Activated naive CD4-positive, alpha-beta T cell treated with anti-CD3 and anti-CD28 coated beads, Interleukin-2, amount 10 ng/mL, durations not matched to agents 7 days and 5 days (primary cell): ENCODE results near the gene SLC22A9.
"Not testable (repeated sequence)": the region's sequence is repeated elsewhere in the genome, so short reads cannot be mapped to it uniquely, and the experiment has no call there.

Experiments
- CTCF ChIA-PET: fragments of 350-600 bp; sonication (Branson Sonifier 250); formaldehyde crosslinking; loops from one replicate; lab custom pipeline; 2021; ENCODE audit warnings: antibody characterized with exemption; lab: Charles Lee
- DNase-seq: peaks from one replicate; pipeline ENCODE4 v3.0.0-alpha.2; 2020
- H3K27ac Mint-ChIP-seq: one replicate; pipeline ENCODE4 v1.8.0; 2021; ENCODE audit warnings: mild to moderate bottlenecking, moderate library complexity, mixed read lengths
- H3K27me3 Mint-ChIP-seq: one replicate; pipeline ENCODE4 v1.8.0; 2021; ENCODE audit warnings: mild to moderate bottlenecking, mixed read lengths
- H3K36me3 Mint-ChIP-seq: one replicate; pipeline ENCODE4 v1.8.0; 2021; ENCODE audit warnings: mixed read lengths
- H3K4me1 Mint-ChIP-seq: one replicate; pipeline ENCODE4 v1.8.0; 2021; ENCODE audit warnings: mixed read lengths
- H3K4me3 Mint-ChIP-seq: one replicate; pipeline ENCODE4 v1.8.0; 2021; ENCODE audit warnings: mild to moderate bottlenecking, moderate library complexity, mixed read lengths
- H3K9me3 Mint-ChIP-seq: one replicate; pipeline ENCODE4 v1.8.0; 2021; ENCODE audit warnings: mixed read lengths

Gene SLC22A9

GRCh38 chr11:63406458-63406857 lies 36.9 kb downstream of the SLC22A9 start:
- CTCF ChIA-PET: no interaction called here
- H3K4me3 Mint-ChIP-seq: no peak overlapping the region
- no peaks in the 10 kb centered on the region for H3K9me3 Mint-ChIP-seq
- H3K27me3 Mint-ChIP-seq: peaks cover 17% of the 10 kb centered on the region
- H3K4me1 Mint-ChIP-seq: no peaks in the 10 kb centered on the region
- no peak overlapping the region for H3K27ac Mint-ChIP-seq
- H3K36me3 Mint-ChIP-seq: no peaks in the 10 kb centered on the region
- no peak for DNase-seq

GRCh38 chr11:63417174-63417852 lies 47.7 kb downstream of the SLC22A9 start:
- DNase-seq: no peak
- CTCF ChIA-PET: no interaction called here
- Mint-ChIP-seq H3K36me3 (peaks cover 8% of the 10 kb centered on the region), H3K27ac (no peak overlapping the region), H3K4me1 (peaks cover 18% of the 10 kb centered on the region), H3K27me3 (peaks cover 10% of the 10 kb centered on the region), H3K9me3 (peaks cover 10% of the 10 kb centered on the region), H3K4me3 (no peak overlapping the region)

- Mint-ChIP-seq H3K27ac (no peak overlapping the region), H3K9me3 (peaks cover 2% of the 10 kb centered on the region), H3K27me3 (peaks cover 14% of the 10 kb centered on the region), H3K36me3 (no peaks in the 10 kb centered on the region), H3K4me1 (no peaks in the 10 kb centered on the region), H3K4me3 (no peak overlapping the region)
- DNase-seq: no peak
- CTCF ChIA-PET: no interaction called here
Observed at GRCh38 chr11:63427971-63428508, 58.5 kb downstream of the SLC22A9 start.

GRCh38 chr11:63430731-63431130 lies 61.1 kb downstream of the SLC22A9 start:
- H3K4me3 Mint-ChIP-seq, H3K36me3 Mint-ChIP-seq, H3K27ac Mint-ChIP-seq, H3K9me3 Mint-ChIP-seq, H3K4me1 Mint-ChIP-seq, CTCF ChIA-PET, DNase-seq: not testable (repeated sequence)
- H3K27me3 Mint-ChIP-seq: peaks cover 22% of the 10 kb centered on the region

- H3K27me3 Mint-ChIP-seq: peaks cover 16% of the 10 kb centered on the region
- CTCF ChIA-PET, H3K27ac Mint-ChIP-seq, H3K36me3 Mint-ChIP-seq, H3K9me3 Mint-ChIP-seq, H3K4me3 Mint-ChIP-seq, H3K4me1 Mint-ChIP-seq, DNase-seq: not testable (repeated sequence)
Observed at GRCh38 chr11:63435351-63435750, 65.8 kb downstream of the SLC22A9 start.

GRCh38 chr11:63435831-63436230 lies 66.2 kb downstream of the SLC22A9 start:
- CTCF ChIA-PET, H3K27ac Mint-ChIP-seq, H3K4me3 Mint-ChIP-seq, H3K36me3 Mint-ChIP-seq, DNase-seq, H3K4me1 Mint-ChIP-seq, H3K9me3 Mint-ChIP-seq: not testable (repeated sequence)
- peaks cover 14% of the 10 kb centered on the region for H3K27me3 Mint-ChIP-seq

GRCh38 chr11:63443714-63444113 lies 74.1 kb downstream of the SLC22A9 start:
- H3K9me3 Mint-ChIP-seq: no peaks in the 10 kb centered on the region
- no peak overlapping the region for H3K4me3 Mint-ChIP-seq
- H3K36me3 Mint-ChIP-seq: no peaks in the 10 kb centered on the region
- CTCF ChIA-PET: interaction anchor here (1.0 kb wide), 1 partner anchor 192 kb away, joined by 3 read pairs; no protein-coding TSS in a partner anchor
- no peaks in the 10 kb centered on the region for H3K27me3 Mint-ChIP-seq
- peaks cover 3% of the 10 kb centered on the region for H3K4me1 Mint-ChIP-seq
- H3K27ac Mint-ChIP-seq: no peak overlapping the region
- no peak for DNase-seq

- Mint-ChIP-seq H3K27ac (no peak overlapping the region), H3K4me3 (no peak overlapping the region), H3K4me1 (peaks cover 3% of the 10 kb centered on the region), H3K27me3 (no peaks in the 10 kb centered on the region), H3K9me3 (no peaks in the 10 kb centered on the region), H3K36me3 (no peaks in the 10 kb centered on the region)
- DNase-seq: no peak
- CTCF ChIA-PET: interaction anchor here (1.0 kb wide), 1 partner anchor 192 kb away, joined by 3 read pairs; no protein-coding TSS in a partner anchor
Observed at GRCh38 chr11:63444160-63444559, 74.6 kb downstream of the SLC22A9 start.

- no peaks in the 10 kb centered on the region for H3K27me3 Mint-ChIP-seq
- H3K36me3 Mint-ChIP-seq: no peaks in the 10 kb centered on the region
- no peaks in the 10 kb centered on the region for H3K9me3 Mint-ChIP-seq
- H3K4me3 Mint-ChIP-seq: no peak overlapping the region
- CTCF ChIA-PET: no interaction called here
- H3K27ac Mint-ChIP-seq: no peak overlapping the region
- DNase-seq: no peak
- H3K4me1 Mint-ChIP-seq: peaks cover 3% of the 10 kb centered on the region
Observed at GRCh38 chr11:63445118-63445517, 75.5 kb downstream of the SLC22A9 start.

GRCh38 chr11:63445720-63446119 lies 76.1 kb downstream of the SLC22A9 start:
- CTCF ChIA-PET: no interaction called here
- no peaks in the 10 kb centered on the region for H3K36me3 Mint-ChIP-seq
- H3K4me3 Mint-ChIP-seq: no peak overlapping the region
- H3K4me1 Mint-ChIP-seq: peaks cover 3% of the 10 kb centered on the region
- peaks cover 4% of the 10 kb centered on the region for H3K27me3 Mint-ChIP-seq
- no peaks in the 10 kb centered on the region for H3K9me3 Mint-ChIP-seq
- no peak overlapping the region for H3K27ac Mint-ChIP-seq
- DNase-seq: no peak

GRCh38 chr11:63448646-63449045 lies 79.1 kb downstream of the SLC22A9 start:
- no peak overlapping the region for H3K4me3 Mint-ChIP-seq
- peaks cover 3% of the 10 kb centered on the region for H3K4me1 Mint-ChIP-seq
- CTCF ChIA-PET: no interaction called here
- H3K27me3 Mint-ChIP-seq: peaks cover 13% of the 10 kb centered on the region
- DNase-seq: no peak
- H3K9me3 Mint-ChIP-seq: no peaks in the 10 kb centered on the region
- no peak overlapping the region for H3K27ac Mint-ChIP-seq
- no peaks in the 10 kb centered on the region for H3K36me3 Mint-ChIP-seq

GRCh38 chr11:63459586-63459985 lies 90.0 kb downstream of the SLC22A9 start:
- Mint-ChIP-seq H3K4me3 (no peak overlapping the region), H3K27ac (no peak overlapping the region), H3K27me3 (peaks cover 31% of the 10 kb centered on the region), H3K4me1 (no peaks in the 10 kb centered on the region), H3K9me3 (no peaks in the 10 kb centered on the region), H3K36me3 (no peaks in the 10 kb centered on the region)
- DNase-seq: no peak
- CTCF ChIA-PET: interaction anchor here (0.6 kb wide), 1 partner anchor 279 kb away, joined by 3 read pairs; no protein-coding TSS in a partner anchor
